Breast epithelium (tissue), 4 donors: ENCODE measurements around the gene PRIM1. TPM values are rescaled to one million over a fixed set of nuclear protein-coding genes. Genes with fewer than 3 reads are reported as not detected.

Source experiments
- DNase-seq, 2 donors: peaks; one replicate each; pipeline ENCODE4 v3.0.0-alpha.2; 2019; ENCODE audit warnings: low spot score in 2 of 2
- H3K27ac ChIP-seq, 2 donors: fragments of 200-600 bp; sonication (generic) in 1 of 2; one replicate each; pipeline ENCODE4 v1.5.1; 2016 to 2019; ENCODE audit warnings: mild to moderate bottlenecking in 1 of 2
- H3K27me3 ChIP-seq, 2 donors: fragments of 200-600 bp; sonication (generic) in 1 of 2; one replicate each; pipeline versions ENCODE4 v1.5.1 to v1.6.0; 2017 to 2019; ENCODE audit warnings: control low read depth in 1 of 2, mild to moderate bottlenecking in 1 of 2
- H3K36me3 ChIP-seq: fragments of 200-600 bp; one replicate; pipeline ENCODE4 v1.5.1; 2019
- H3K4me1 ChIP-seq, 2 donors: fragments of 200-600 bp; sonication (generic); one replicate each; pipeline ENCODE4 v1.5.1; 2016 to 2019; ENCODE audit warnings: control low read depth in 1 of 2
- H3K4me3 ChIP-seq, 3 donors: fragments of 200-600 bp; sonication (generic); 1 replicate in 2 of 3; 2 replicates in 1 of 3; pipeline ENCODE4 v1.5.1; 2016 to 2019; ENCODE audit warnings: mild to moderate bottlenecking in 3 of 3, moderate library complexity in 2 of 3
- H3K9me3 ChIP-seq, 2 donors: fragments of 200-600 bp; sonication (generic) in 1 of 2; one replicate each; pipeline ENCODE4 v1.5.1; 2016 to 2019; ENCODE audit warnings: control low read depth in 1 of 2
- POLR2A ChIP-seq: fragments of 450-650 bp; IDR thresholded peaks from one replicate; pipeline ENCODE4 v1.6.1; 2016; ENCODE audit warnings: antibody characterized with exemption, mild to moderate bottlenecking, moderate library complexity
- POLR2AphosphoS5 ChIP-seq, 3 donors: sonication (generic); formaldehyde crosslinking; IDR thresholded peaks; one replicate each; pipeline ENCODE4 v1.6.1; 2017; ENCODE audit warnings: antibody characterized with exemption in 3 of 3
- intact Hi-C: fragments of 100-400 bp; cut with DNase I; formaldehyde crosslinking; loops from one replicate; pipeline ENCODE4 v1.15.1; 2023; ENCODE audit warnings: low total_unique reads
- total RNA-seq, 3 donors: library from RNA; depleted of rRNA; stranded (reverse); fragments of >200 nt; gene quantifications; one replicate each; pipeline ENCODE4 v1.1.0, GENCODE V29; 2016
- TF ChIP-seq, protein P1 (sequence below), 3 donors: fragments of 450-650 bp; IDR thresholded peaks; one replicate each; pipeline ENCODE4 v1.5.1; 2016 to 2017; ENCODE audit warnings: antibody characterized with exemption in 3 of 3, mild to moderate bottlenecking in 3 of 3, moderate library complexity in 3 of 3

Gene PRIM1
- total RNA-seq, 3 donors from 2014 or later: 7.9 to 13.0 (median 8.3) TPM

DNA sequence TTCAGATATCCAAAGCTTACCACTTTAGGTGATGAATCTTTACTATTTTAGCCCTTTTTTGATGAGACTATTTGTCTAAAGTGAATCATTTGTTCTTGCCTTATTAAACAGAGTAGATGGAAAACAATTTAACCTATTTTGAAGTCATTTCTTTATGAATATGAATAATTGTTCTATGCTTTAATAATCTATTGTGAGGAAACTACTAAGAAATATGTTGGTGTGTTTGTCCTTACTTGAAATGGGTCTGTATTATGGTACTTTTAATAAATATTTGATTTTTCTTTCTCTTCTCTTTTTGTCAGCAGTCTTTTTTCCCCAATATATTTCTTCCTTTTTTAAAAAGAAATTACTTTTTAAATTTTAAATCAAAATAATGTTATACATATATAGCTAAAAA lies 35.4 kb upstream of the PRIM1 start:
- TF ChIP-seq, protein P1, sequence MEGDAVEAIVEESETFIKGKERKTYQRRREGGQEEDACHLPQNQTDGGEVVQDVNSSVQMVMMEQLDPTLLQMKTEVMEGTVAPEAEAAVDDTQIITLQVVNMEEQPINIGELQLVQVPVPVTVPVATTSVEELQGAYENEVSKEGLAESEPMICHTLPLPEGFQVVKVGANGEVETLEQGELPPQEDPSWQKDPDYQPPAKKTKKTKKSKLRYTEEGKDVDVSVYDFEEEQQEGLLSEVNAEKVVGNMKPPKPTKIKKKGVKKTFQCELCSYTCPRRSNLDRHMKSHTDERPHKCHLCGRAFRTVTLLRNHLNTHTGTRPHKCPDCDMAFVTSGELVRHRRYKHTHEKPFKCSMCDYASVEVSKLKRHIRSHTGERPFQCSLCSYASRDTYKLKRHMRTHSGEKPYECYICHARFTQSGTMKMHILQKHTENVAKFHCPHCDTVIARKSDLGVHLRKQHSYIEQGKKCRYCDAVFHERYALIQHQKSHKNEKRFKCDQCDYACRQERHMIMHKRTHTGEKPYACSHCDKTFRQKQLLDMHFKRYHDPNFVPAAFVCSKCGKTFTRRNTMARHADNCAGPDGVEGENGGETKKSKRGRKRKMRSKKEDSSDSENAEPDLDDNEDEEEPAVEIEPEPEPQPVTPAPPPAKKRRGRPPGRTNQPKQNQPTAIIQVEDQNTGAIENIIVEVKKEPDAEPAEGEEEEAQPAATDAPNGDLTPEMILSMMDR (IDR thresholded peaks at IDR 0.05): no peak
- TF ChIP-seq POLR2A (no peak), POLR2AphosphoS5 (IDR thresholded peaks at IDR 0.05) (no peak)
- intact Hi-C loops: no loop called here
- Histone ChIP-seq H3K9me3 (no peaks in the 10 kb centered on the region), H3K27ac (no peak overlapping the region), H3K4me3 (no peak overlapping the region), H3K27me3 (no peaks in the 10 kb centered on the region), H3K4me1 (no peaks in the 10 kb centered on the region), H3K36me3 (no peaks in the 10 kb centered on the region)
- DNase-seq: no peak

DNA sequence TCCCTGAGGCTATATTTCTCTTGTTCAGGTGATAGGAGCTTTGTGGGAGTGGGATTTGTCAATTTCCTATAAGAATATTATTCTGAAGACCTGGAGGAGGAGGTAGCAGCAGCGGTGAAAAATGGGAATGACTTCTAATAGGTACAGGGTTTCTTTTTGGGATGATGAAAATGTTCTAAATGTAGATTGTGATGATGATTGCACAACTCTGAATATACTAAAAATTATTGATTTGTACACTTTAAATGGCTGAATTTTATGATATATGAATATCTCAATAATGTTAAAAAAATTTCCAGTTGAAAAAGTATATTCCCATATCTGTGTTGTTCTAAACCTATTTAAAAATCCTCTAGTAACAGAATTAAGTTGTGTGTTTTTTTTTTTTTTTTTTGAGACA lies 33.8 kb upstream of the PRIM1 start:
- H3K27ac ChIP-seq: no peak overlapping the region
- H3K36me3 ChIP-seq: no peaks in the 10 kb centered on the region
- TF ChIP-seq POLR2AphosphoS5 (IDR thresholded peaks at IDR 0.05): no peak
- no peak for TF ChIP-seq POLR2A
- TF ChIP-seq, protein P1 (IDR thresholded peaks at IDR 0.05): no peak
- no peak overlapping the region for H3K4me3 ChIP-seq
- no peaks in the 10 kb centered on the region for H3K9me3 ChIP-seq
- H3K4me1 ChIP-seq: no peaks in the 10 kb centered on the region
- no peak for DNase-seq
- H3K27me3 ChIP-seq: no peaks in the 10 kb centered on the region
- intact Hi-C loops: no loop called here

DNA sequence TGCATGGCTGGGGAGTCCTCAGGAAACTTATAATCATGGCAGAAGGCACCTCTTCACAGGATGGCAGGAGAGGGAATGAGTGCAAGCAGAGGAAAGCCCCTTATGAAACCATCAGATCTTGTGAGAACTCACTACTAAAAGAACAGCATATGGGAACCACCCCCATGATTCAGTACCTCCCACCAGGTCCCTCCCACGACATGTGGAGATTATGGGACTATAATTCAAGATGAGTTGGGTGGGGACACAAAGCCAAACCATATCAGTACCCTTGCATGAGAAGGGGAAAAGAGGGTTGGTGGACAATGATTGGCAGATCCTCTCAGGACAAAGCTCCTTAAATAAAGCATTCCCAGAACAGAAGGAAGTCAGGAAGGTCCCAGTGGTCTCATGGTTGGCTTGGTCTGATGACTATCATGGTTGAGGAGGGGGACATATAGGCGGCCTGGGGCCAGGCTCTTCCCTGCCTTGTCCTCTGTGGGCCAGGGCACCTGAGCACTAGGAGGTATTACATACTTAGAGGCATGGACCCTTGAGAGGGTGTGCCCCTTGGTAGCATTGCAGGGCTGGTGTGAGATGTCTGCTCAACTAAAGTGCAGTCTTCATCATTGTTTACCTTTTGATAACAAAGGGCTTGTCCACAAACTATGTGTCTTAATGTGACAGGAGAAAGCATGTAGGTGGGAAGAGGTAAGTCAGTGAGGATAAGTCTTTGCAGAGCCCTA lies 33.2 kb upstream of the PRIM1 start:
- TF ChIP-seq, protein P1 (IDR thresholded peaks at IDR 0.05): no peak
- TF ChIP-seq POLR2AphosphoS5 (IDR thresholded peaks at IDR 0.05): no peak
- Histone ChIP-seq H3K36me3 (no peaks in the 10 kb centered on the region), H3K27me3 (no peaks in the 10 kb centered on the region), H3K4me1 (no peaks in the 10 kb centered on the region), H3K9me3 (no peaks in the 10 kb centered on the region), H3K27ac (no peak overlapping the region), H3K4me3 (no peak overlapping the region)
- intact Hi-C loops: no loop called here
- DNase-seq: no peak

DNA sequence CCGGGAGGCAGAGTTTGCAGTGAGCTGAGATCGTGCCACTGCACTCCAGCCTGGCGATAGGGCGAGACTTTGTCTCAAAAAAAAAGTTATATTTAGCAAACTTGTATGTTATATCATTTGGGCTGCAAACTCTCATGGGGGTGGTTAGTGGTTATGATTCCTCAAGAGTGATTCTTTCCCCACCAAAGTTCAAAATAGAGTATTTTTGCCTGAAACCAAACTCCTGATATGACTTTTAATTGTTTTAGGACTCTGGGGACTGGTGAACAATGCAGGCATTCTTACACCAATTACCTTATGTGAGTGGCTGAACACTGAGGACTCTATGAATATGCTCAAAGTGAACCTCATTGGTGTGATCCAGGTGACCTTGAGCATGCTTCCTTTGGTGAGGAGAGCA lies 29.6 kb upstream of the PRIM1 start:
- Histone ChIP-seq H3K4me1 (no peaks in the 10 kb centered on the region), H3K27ac (no peak overlapping the region), H3K36me3 (no peaks in the 10 kb centered on the region), H3K4me3 (no peak overlapping the region), H3K27me3 (no peaks in the 10 kb centered on the region), H3K9me3 (no peaks in the 10 kb centered on the region)
- no peak for DNase-seq
- intact Hi-C loops: no loop called here
- TF ChIP-seq POLR2AphosphoS5 (IDR thresholded peaks at IDR 0.05) (no peak), POLR2A (no peak)
- TF ChIP-seq, protein P1 (IDR thresholded peaks at IDR 0.05): no peak

DNA sequence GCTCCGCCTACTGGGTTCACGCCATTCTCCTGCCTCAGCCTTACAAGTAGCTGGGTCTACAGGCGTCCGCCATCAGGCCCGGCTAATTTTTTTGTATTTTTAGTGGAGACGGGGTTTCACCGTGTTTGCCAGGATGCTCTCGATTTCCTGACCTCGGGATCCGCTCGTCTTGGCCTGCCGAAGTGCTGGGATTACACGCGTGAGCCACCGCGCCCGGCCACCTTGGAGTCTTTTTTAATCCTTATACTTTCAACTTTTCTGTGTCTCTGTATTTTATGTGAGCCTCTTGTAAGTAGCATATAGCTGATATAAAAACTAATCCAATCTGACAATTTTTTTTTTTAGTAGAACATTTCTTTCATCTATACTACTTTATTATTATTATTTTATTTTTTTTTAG lies 26.6 kb upstream of the PRIM1 start:
- Histone ChIP-seq H3K9me3 (no peaks in the 10 kb centered on the region), H3K4me1 (no peaks in the 10 kb centered on the region), H3K4me3 (no peak overlapping the region), H3K27ac (no peak overlapping the region), H3K27me3 (no peaks in the 10 kb centered on the region), H3K36me3 (no peaks in the 10 kb centered on the region)
- TF ChIP-seq, protein P1 (IDR thresholded peaks at IDR 0.05): no peak
- TF ChIP-seq POLR2AphosphoS5 (IDR thresholded peaks at IDR 0.05) (no peak), POLR2A (no peak)
- DNase-seq: no peak
- intact Hi-C loops: no loop called here
